ENCODE results near the gene PTPRT. TPM values are rescaled to one million over a fixed set of nuclear protein-coding genes. Genes with fewer than 3 reads are reported as not detected.
"Not testable (repeated sequence)": the region's sequence is repeated elsewhere in the genome, so short reads cannot be mapped to it uniquely, and the experiment has no call there.

Gene PTPRT
- total and polyA plus RNA-seq, 2 of the 4 experiments (the other 2 are of a cell fraction): not detected

DNA sequence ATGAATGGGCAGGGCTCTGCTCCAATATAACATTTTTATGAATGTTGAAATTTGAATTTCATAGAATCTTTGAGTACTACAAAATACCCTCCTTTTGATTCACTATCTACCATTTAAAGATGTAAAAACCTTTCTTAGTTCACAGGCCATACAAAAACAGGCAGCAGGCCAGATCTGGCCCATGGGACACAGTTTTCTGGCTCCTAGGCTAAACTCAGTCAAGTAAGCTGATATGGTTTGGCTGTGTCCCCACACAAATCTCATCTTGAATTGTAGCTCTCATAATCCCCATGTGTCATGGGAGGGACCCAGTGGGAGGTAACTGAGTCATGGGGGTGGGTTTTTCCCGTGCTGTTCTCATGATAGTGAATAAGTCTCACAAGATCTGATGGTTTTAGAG, 25.0 kb downstream of the PTPRT start:
- H4K8ac ChIP-seq (ENCODE audit: low read depth in 2 of 2, low read length in 2 of 2); H3K23ac ChIP-seq (ENCODE audit: low read depth, low read length); H3K9me1 ChIP-seq (ENCODE audit: insufficient read depth, low read length); H2BK5ac ChIP-seq (ENCODE audit: low read depth, low read length, poor library complexity, severe bottlenecking); ATAC-seq (ENCODE audit: low read depth); H3K4me1 ChIP-seq (ENCODE audit: control insufficient read depth, insufficient read depth, low read length); H2AK5ac ChIP-seq (ENCODE audit: low read depth, low read length); H4K20me1 ChIP-seq (ENCODE audit: insufficient read depth, low read length); in situ Hi-C loops (cut with MboI; ENCODE audit: low sequenced_read_pairs); H3K36me3 ChIP-seq (ENCODE audit: control insufficient read depth, insufficient read depth, low read length); H3K9me3 ChIP-seq (ENCODE audit: control insufficient read depth, insufficient read depth, low read length); H2BK15ac ChIP-seq (ENCODE audit: low read depth, low read length); dilution Hi-C loops (cut with HindIII; ENCODE audit: low sequenced_read_pairs, unreplicated experiment); H4K91ac ChIP-seq (ENCODE audit: insufficient read depth, low read depth, low read length); intact Hi-C loops (cut with micrococcal nuclease); H2AFZ ChIP-seq (replicated peaks; ENCODE audit: low read length, poor library complexity); H4K5ac ChIP-seq (ENCODE audit: low read depth, low read length); BruUV-seq (replicated peaks); H3K14ac ChIP-seq (replicated peaks; ENCODE audit: low read depth, low read length); H3K27ac ChIP-seq (ENCODE audit: insufficient read depth, low read length); H3K27me3 ChIP-seq (ENCODE audit: control insufficient read depth, insufficient read depth, low read length); CTCF ChIA-PET; H2BK120ac ChIP-seq (ENCODE audit: low read depth, low read length); DNase-seq; H3K18ac ChIP-seq (ENCODE audit: low read depth, low read length); POLR2A ChIA-PET (ENCODE audit: unreplicated experiment); H3K4ac ChIP-seq (ENCODE audit: low read depth, low read length); H2AK9ac ChIP-seq (replicated peaks; ENCODE audit: low read depth, low read length, poor library complexity); H3K9ac ChIP-seq (ENCODE audit: low read depth, low read length); H3K79me1 ChIP-seq (ENCODE audit: low read depth in 1 of 2, low read length in 2 of 2); H3K4me2 ChIP-seq (ENCODE audit: low read depth, low read length); H3K56ac ChIP-seq (ENCODE audit: extremely low read depth, insufficient read depth, low read length); H2BK20ac ChIP-seq (ENCODE audit: low read depth, low read length); H3K4me3 ChIP-seq (ENCODE audit: insufficient read depth, low read depth, low read length): not testable (repeated sequence)
- no CpG with 5 or more reads among the region's 1 CpG for WGBS, 2 experiments (ENCODE audit: extremely low coverage in 2 of 2, insufficient read length in 1 of 2)

All from IMR-90 (cell line).